ENCODE measurements around the gene TENM4. TPM values are rescaled to one million over a fixed set of nuclear protein-coding genes. Genes with fewer than 3 reads are reported as not detected.

Gene TENM4
- total and polyA plus RNA-seq, 2 of the 8 experiments (the other 6 are each of a cell fraction or from before 2014, with no cell fraction given), result 3.5 to 7.2 TPM

DNA sequence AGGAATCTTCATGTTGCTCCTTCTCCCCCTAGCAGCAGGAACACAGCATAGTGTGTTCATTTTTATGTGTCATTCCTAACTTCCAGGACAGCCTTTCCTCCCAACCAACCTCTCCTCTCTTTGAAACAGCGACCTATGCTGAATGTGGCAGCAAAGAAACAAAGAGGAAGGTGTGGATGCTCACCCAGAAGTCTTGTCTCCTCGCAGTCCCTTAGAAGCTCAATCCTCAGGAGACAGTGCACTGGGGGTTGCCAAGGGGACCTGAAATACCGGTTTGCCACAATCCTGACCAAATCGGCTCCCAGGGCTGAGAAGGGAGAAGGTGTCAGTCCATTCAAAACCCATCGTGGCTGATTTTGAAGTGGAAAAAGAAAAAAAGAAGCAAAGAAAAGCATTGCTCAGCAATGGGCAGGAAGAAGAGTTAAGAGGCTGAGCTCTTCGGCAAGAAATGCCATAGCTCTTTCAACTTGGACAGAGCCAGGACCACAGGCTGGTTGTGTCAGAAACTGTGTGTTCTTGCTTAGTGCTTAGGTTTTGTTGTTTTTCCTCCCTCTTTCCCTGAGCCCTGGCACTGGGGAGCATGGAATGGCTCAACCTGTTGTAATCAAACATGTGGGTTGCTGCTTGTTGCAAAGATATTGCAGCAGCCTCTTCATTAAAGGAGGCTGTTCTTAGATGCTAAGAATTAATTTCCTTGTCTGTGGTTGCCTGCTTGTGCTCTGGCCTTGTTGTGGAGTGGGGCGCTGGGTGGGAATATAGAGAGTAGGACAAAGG, 30.4 kb upstream of the TENM4 start:
- no peak overlapping the region for H4K8ac ChIP-seq (ENCODE audit: extremely low read depth, insufficient read depth, low read length)
- no peak overlapping the region; a peak in 1 of 7 replicates for H3K9ac ChIP-seq (replicated peaks in 1 of 4; ENCODE audit: extremely low read depth in 1 of 4, low read depth in 3 of 4, low read length in 3 of 4)
- H3K9me3 ChIP-seq (ENCODE audit: insufficient read depth in 2 of 2, low read depth in 1 of 2, low read length in 1 of 2), result peaks cover 0 to 6% of the 10 kb centered on the region in 2 experiments; a peak in 1 of 4 replicates
- no peak for DNase-seq (ENCODE audit: low read depth in 1 of 2, low spot score in 2 of 2)
- TF ChIP-seq ASH2L (IDR thresholded peaks at IDR 0.05; ENCODE audit: low read length) (peak; percentile 56), TAF1 (IDR thresholded peaks at IDR 0.05; ENCODE audit: low read depth, low read length) (no peak), PHF8 (conservative IDR thresholded peaks at IDR 0.05; ENCODE audit: low read depth, low read length) (no peak), RBBP5 (IDR thresholded peaks at IDR 0.05; ENCODE audit: borderline replicate concordance, low read depth, low read length) (peak; percentile 88; the same call in 1 of the 2 replicates), SP1 (IDR thresholded peaks at IDR 0.05; ENCODE audit: low read depth, low read length) (peak; percentile 71; the same call in 1 of the 2 replicates), SP4 (IDR thresholded peaks at IDR 0.05; ENCODE audit: low read length) (no peak), BACH1 (IDR thresholded peaks at IDR 0.05; ENCODE audit: low read length) (no peak)
- TF ChIP-seq, protein P1, sequence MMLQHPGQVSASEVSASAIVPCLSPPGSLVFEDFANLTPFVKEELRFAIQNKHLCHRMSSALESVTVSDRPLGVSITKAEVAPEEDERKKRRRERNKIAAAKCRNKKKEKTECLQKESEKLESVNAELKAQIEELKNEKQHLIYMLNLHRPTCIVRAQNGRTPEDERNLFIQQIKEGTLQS (IDR thresholded peaks at IDR 0.05; ENCODE audit: insufficient read depth, low read depth, low read length), result no peak
- no peak overlapping the region for H4K5ac ChIP-seq (ENCODE audit: insufficient read length, low read depth, low read length)
- CTCF ChIA-PET (ENCODE audit: partially characterized antibody), result interaction anchor here (1.2 to 3.5 kb wide), 5 partner anchors 11 to 30 kb away, joined by 3 to 16 read pairs (median 4); partner anchors contain the start of gene TENM4
- H3K4me3 ChIP-seq (ENCODE audit: extremely low read depth in 1 of 4, insufficient read depth in 2 of 4, low read depth in 3 of 4, low read length in 4 of 4), result no peak overlapping the region
- POLR2A ChIA-PET (ENCODE audit: partially characterized antibody), result interaction anchor here (0.7 to 3.0 kb wide), 4 partner anchors 11 to 31 kb away, joined by 3 to 15 read pairs (median 4); partner anchors contain the start of gene TENM4
- H3K14ac ChIP-seq (ENCODE audit: insufficient read length), result no peak overlapping the region
- H3K27ac ChIP-seq (ENCODE audit: low read depth, low read length), result no peak overlapping the region
- H4K20me1 ChIP-seq (replicated peaks in 1 of 2; ENCODE audit: control insufficient read depth in 1 of 2, insufficient read depth in 2 of 2, low read length in 2 of 2), result no peaks in the 10 kb centered on the region
- WGBS, 2 experiments (ENCODE audit: extremely low coverage in 1 of 2, insufficient coverage in 1 of 2, insufficient read length in 1 of 2, insufficient replicate concordance in 2 of 2, low coverage in 1 of 2, low lambda C conversion rate in 2 of 2, missing lambda C conversion rate in 1 of 2), result 61% methylated on average over 7 of the region's 7 CpGs; no CpG with 5 or more reads in 1 of the 2 experiments
- peaks cover 16 to 41% (median 33%) of the 10 kb centered on the region in 4 experiments for H3K4me1 ChIP-seq (replicated peaks in 1 of 4; ENCODE audit: control insufficient read depth in 3 of 4, insufficient read depth in 4 of 4, low read length in 3 of 4)
- peak overlapping the region; percentile 97 for H2BK20ac ChIP-seq (ENCODE audit: low read length)
- H3K4me2 ChIP-seq (ENCODE audit: insufficient read depth in 1 of 2, low read depth in 2 of 2, low read length in 2 of 2), result peak overlapping the region; percentile 31 to 65; a peak in 2 of 4 replicates
- H3K4ac ChIP-seq (replicated peaks; ENCODE audit: insufficient read length, low read depth, low read length), result no peak overlapping the region
- H3K27me3 ChIP-seq (replicated peaks in 1 of 4; ENCODE audit: control insufficient read depth in 3 of 4, extremely low read depth in 1 of 4, insufficient read depth in 3 of 4, low read length in 3 of 4), result peaks cover 0 to 2% (median 0%) of the 10 kb centered on the region in 4 experiments; a peak in 1 of 7 replicates
- H3K79me1 ChIP-seq (ENCODE audit: low read depth, low read length), result no peaks in the 10 kb centered on the region
- H2BK5ac ChIP-seq (ENCODE audit: low read depth, low read length), result peak overlapping the region; percentile 89; the same call in 1 of the 2 replicates
- no peaks in the 10 kb centered on the region for H3K23me2 ChIP-seq (ENCODE audit: low read depth, low read length)
- no peak overlapping the region for H3K23ac ChIP-seq (ENCODE audit: insufficient read length)
- peak overlapping the region; percentile 96 for H2BK12ac ChIP-seq (ENCODE audit: low read depth, low read length)
- H2AFZ ChIP-seq (ENCODE audit: low read length), result peak overlapping the region; percentile 54; the same call in 1 of the 2 replicates
- peak overlapping the region; percentile 86 for H3K18ac ChIP-seq (ENCODE audit: extremely low read depth, low read length)
- H2BK120ac ChIP-seq (replicated peaks; ENCODE audit: low read depth, low read length), result peak overlapping the region; percentile 85
- peak overlapping the region; percentile 93 for H2BK15ac ChIP-seq (ENCODE audit: low read length)
- H4K91ac ChIP-seq (replicated peaks; ENCODE audit: insufficient read length, low read length), result peak overlapping the region; percentile 78
- FAIRE-seq, result no peak
- H3K56ac ChIP-seq (replicated peaks; ENCODE audit: insufficient read length, low read depth, low read length), result no peak overlapping the region
- H2AK5ac ChIP-seq (ENCODE audit: low read depth, low read length), result 0 out of 2 replicates have a peak overlapping the region, but pooled peaks have one; percentile 71
- H3K79me2 ChIP-seq (ENCODE audit: control insufficient read depth in 1 of 2, insufficient read depth in 2 of 2, low read length in 2 of 2), result no peaks in the 10 kb centered on the region
- peaks cover 0 to 2% (median 0%) of the 10 kb centered on the region in 4 experiments; a peak in 1 of 8 replicates for H3K36me3 ChIP-seq (ENCODE audit: control insufficient read depth in 2 of 4, insufficient read depth in 4 of 4, low read length in 3 of 4)
